Muscle layer of colon (tissue), 2 donors: ENCODE measurements around the gene DNAH3.
"Not testable (repeated sequence)": the region's sequence is repeated elsewhere in the genome, so short reads cannot be mapped to it uniquely, and the experiment has no call there.

ENCODE experiments used
- H3K27ac ChIP-seq: one replicate; pipeline ENCODE4 v1.7.0; 2013; ENCODE audit warnings: low read depth, mild to moderate bottlenecking, low read length, moderate library complexity
- H3K27me3 ChIP-seq, 2 donors: one replicate each; pipeline ENCODE4 v1.7.0; 2013; ENCODE audit warnings: low read length in 2 of 2, mild to moderate bottlenecking in 2 of 2; ENCODE audit not compliant: insufficient read depth in 2 of 2, control insufficient read depth in 1 of 2
- H3K36me3 ChIP-seq: one replicate; pipeline ENCODE4 v1.7.0; 2013; ENCODE audit warnings: mild to moderate bottlenecking, low read length; ENCODE audit not compliant: insufficient read depth
- H3K4me1 ChIP-seq: one replicate; pipeline ENCODE4 v1.7.0; 2013; ENCODE audit warnings: mild to moderate bottlenecking, low read length; ENCODE audit not compliant: insufficient read depth
- H3K4me3 ChIP-seq, 2 donors: one replicate each; pipeline ENCODE4 v1.7.0; 2013; ENCODE audit warnings: low read length in 2 of 2, low read depth in 1 of 2, mild to moderate bottlenecking in 1 of 2, moderate library complexity in 1 of 2
- H3K9ac ChIP-seq: one replicate; pipeline ENCODE4 v1.7.0; 2013; ENCODE audit warnings: low read length
- H3K9me3 ChIP-seq: one replicate; pipeline ENCODE4 v1.7.0; 2013; ENCODE audit warnings: mild to moderate bottlenecking, low read length
- donor health status: abdominal sarcoma.
- donor health status: Adenocarcinoma of cecum.

The DNAH3 gene

DNA sequence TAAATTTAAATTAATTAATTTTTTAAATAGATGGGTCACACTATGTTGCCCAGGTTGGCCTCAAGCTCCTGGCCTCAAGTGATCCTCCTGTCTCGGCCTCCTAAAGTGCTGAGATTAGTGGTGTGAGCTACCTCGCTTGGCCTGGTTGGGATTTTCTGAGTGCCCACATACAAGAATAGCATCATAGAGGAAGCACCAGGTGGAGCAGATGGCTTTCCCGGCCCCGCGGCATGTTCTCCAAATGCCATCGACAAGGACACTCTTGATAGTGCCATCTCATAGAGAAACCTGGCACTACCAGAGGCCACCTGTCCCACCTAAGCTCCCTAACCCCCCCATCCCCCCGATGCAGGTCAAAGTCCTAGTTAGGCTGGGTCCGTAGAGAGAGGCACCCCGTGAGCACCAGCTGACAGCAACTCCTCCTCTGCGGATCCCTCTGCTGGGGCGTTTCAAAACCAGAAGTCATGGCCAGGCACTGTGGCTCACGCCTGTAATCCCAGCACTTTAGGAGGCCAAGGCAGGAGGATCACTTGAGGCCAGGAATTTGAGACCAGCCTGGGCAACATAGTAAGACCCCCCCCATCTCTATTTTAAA, 65.9 kb downstream of the DNAH3 start:
- Histone ChIP-seq H3K27ac (no peak overlapping the region), H3K4me1 (no peaks in the 10 kb centered on the region), H3K9me3 (no peaks in the 10 kb centered on the region), H3K9ac (no peak overlapping the region), H3K27me3 (no peaks in the 10 kb centered on the region), H3K4me3 (no peak overlapping the region), H3K36me3 (no peaks in the 10 kb centered on the region)

DNA sequence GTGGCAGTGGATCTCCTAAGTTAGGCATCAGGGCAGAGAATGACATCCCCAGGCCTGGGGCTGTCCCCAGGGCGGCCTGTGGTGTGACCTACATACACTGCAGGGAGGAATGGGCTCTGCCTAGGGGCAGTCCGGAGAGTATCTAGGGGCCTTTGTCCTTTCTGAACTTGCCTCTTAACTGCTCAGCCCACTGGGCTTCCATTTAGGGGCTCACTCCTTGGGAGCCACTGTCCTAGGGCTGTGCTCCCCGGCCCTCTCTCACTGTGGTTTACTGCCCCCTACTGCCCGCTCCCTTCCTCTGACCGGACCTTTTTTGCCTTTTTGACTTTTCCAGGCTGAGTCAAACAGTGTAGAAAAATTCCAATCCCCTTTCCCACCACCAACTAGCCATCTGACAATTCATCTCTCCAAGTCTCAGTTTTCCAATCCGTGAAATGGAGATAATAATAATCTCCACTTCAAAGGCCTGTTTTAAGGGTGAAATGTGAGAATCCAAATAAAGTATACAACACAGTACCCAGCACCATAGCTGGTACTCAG, 66.8 kb downstream of the DNAH3 start:
- Histone ChIP-seq H3K4me3 (no peak overlapping the region), H3K9me3 (no peaks in the 10 kb centered on the region), H3K9ac (no peak overlapping the region), H3K27ac (no peak overlapping the region), H3K36me3 (no peaks in the 10 kb centered on the region), H3K4me1 (no peaks in the 10 kb centered on the region), H3K27me3 (no peaks in the 10 kb centered on the region)

DNA sequence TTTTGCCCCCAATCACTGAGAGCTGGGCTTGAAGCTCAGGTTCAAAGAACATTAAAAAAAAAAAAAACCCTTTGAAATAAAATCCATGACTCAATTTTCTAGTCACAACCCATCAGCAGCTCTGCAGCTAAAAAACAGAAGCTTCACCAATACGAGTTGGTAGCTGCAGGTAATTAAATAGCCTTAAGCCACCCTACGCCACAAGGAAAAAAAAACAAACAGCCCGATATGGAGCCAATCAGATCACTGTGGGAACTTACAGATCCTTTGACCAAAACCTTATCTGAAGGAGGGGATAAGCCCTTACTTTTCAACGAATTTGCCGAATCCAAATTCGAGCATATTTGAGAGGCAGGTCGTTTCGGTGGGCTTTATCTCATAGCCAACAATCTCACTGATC, 69.3 kb downstream of the DNAH3 start:
- Histone ChIP-seq H3K4me1 (no peaks in the 10 kb centered on the region), H3K36me3 (no peaks in the 10 kb centered on the region), H3K27me3 (no peaks in the 10 kb centered on the region), H3K9ac (no peak overlapping the region), H3K9me3 (no peaks in the 10 kb centered on the region), H3K4me3 (no peak overlapping the region), H3K27ac (no peak overlapping the region)

DNA sequence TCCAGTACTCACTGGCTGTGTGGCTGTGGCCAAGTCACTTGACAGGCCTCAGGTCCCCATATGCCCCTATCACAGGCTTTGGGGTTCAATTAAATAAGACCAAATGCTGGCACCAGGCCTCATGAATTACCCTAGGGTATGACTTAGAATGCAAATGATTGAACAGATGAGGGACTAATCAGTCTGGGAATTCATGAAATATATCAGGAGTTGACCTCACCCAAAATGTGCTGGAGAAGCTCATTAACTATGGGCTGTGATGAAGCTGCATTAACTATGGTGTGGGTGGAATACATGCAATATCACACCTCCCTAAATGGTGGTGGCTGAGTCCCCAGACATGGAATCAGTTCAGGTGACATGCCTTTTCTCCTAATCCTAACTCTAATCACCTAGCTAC, 72.1 kb downstream of the DNAH3 start:
- Histone ChIP-seq H3K4me1 (no peaks in the 10 kb centered on the region), H3K27ac (no peak overlapping the region), H3K9ac (no peak overlapping the region), H3K4me3 (no peak overlapping the region), H3K27me3 (no peaks in the 10 kb centered on the region), H3K36me3 (no peaks in the 10 kb centered on the region), H3K9me3 (no peaks in the 10 kb centered on the region)

DNA sequence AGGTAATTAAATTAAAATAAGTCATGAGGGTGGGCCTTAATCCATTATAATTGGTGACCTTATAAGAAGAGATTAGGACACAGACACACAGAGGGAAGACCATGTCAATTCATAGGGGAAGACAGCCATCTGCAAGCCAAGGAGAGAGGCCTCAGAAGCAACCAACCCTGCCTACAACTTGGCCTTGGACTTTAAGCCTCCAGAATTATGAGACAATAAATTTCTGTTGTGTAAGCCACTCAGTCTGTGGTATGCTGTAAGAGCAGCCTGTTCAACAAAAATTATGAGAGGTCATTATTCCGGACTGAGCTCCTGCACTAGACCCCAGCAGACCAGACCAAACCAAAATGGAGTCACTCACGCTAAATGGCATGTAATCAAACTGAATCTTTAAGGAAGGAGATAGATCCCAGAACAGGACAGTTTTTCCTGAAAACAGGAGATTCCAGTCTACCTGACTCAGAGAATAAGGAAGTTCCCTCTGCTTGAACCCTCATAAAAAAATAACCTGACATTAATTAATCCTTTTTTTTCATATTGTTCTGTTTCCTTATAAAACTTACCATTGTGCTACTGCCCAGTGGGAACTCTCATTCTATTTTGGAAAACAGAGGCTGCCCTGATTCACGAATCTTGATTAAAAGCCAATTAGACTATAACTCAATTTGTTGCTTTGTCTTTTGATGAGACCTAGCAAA, 74.3 kb downstream of the DNAH3 start:
- Histone ChIP-seq H3K4me3 (no peak overlapping the region), H3K27ac (no peak overlapping the region), H3K9me3 (no peaks in the 10 kb centered on the region), H3K4me1 (no peaks in the 10 kb centered on the region), H3K36me3 (no peaks in the 10 kb centered on the region), H3K9ac (no peak overlapping the region), H3K27me3 (no peaks in the 10 kb centered on the region)

DNA sequence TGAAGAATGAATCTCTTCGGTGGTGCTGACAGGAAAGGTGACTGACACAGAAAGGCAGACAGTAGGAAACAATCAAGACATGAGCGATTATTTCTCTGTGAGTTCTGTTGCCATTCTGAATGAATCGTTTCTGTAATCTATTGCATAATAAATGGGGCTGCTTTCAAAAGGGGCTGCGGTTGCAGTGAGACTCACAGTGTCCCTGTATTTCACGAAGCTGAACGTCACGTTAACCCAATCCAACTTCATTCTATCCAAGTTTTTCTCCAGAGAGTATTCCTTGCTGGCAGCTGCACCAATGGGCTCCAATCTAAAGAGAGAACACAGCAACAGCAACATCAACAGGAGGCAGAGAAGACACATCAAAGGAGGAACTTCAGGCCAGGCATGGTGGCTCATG, 75.4 kb downstream of the DNAH3 start:
- Histone ChIP-seq H3K4me3 (no peak overlapping the region), H3K36me3 (no peaks in the 10 kb centered on the region), H3K27me3 (no peaks in the 10 kb centered on the region), H3K27ac (no peak overlapping the region), H3K9me3 (no peaks in the 10 kb centered on the region), H3K4me1 (no peaks in the 10 kb centered on the region), H3K9ac (no peak overlapping the region)

DNA sequence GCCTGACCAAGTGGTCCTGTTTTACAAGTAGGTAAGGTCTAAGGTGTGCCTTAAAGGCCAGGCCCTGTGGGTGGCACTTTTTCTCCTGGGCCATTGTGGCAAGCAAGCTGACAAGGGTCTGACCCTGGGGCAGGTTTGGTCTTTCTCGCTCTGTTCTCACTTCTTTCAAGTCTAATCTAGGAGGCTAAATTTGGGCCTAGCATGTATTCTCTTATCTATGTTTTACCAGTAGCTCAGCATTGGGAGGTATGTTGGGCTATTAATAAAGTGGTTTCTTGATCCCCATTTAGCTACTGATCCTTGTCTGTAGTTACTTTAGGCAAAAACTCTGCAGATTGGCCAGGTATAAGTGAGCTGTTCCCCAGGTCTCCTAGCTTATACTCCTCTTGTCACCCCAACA, 77.7 kb downstream of the DNAH3 start:
- no peak overlapping the region for H3K4me3 ChIP-seq
- H3K9ac ChIP-seq: no peak overlapping the region
- H3K27ac ChIP-seq: no peak overlapping the region
- no peaks in the 10 kb centered on the region for H3K36me3 ChIP-seq
- no peaks in the 10 kb centered on the region for H3K4me1 ChIP-seq
- H3K9me3 ChIP-seq: no peaks in the 10 kb centered on the region
- H3K27me3 ChIP-seq: no peaks in the 10 kb centered on the region

DNA sequence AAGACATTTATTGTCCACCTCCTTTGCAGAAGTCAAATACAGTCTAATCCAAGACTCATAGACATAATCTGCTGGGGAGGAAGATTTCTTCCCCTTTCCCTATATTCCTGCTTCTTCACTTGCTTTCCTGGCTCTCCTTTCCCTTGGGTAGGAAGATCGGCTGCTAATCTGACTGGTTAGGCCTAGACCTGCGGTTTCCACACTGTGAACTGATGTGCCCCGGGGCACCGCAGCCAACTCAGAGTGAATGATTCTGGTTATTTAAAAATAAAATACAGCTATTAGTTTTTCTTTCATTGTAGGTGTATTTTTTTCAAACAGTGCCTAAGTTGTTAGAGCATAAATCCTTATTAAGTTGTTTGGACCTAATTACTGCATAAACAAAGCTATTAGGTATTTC, 78.9 kb downstream of the DNAH3 start:
- no peaks in the 10 kb centered on the region for H3K27me3 ChIP-seq

DNA sequence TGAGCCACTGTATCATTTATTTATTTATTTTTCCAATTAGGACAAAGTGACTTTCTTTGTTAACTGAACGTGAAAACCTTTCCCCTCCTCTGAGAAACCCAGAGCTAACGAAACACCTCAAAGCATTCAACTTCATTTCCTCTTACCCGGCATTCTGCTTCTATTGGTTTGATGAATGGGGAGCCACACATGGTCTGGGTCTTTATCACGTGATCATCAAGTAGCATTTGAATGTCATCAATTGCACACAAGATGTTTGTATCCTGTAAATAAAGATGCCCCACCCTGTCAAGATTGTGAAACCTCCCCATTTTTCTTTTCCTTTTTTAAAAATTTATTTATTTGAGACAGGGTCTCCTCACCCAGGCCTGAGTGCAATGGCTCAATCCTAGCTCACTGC, 80.1 kb downstream of the DNAH3 start:
- Histone ChIP-seq H3K4me1 (no peaks in the 10 kb centered on the region), H3K27ac (no peak overlapping the region), H3K36me3 (no peaks in the 10 kb centered on the region), H3K4me3 (no peak overlapping the region), H3K9ac (no peak overlapping the region), H3K27me3 (no peaks in the 10 kb centered on the region), H3K9me3 (no peaks in the 10 kb centered on the region)

More for the DNA sequence above, 78.9 kb downstream of the DNAH3 start:
- Histone ChIP-seq H3K4me1 (no peaks in the 10 kb centered on the region), H3K27ac (no peak overlapping the region), H3K9me3 (no peaks in the 10 kb centered on the region), H3K9ac (no peak overlapping the region), H3K4me3 (no peak overlapping the region), H3K36me3 (no peaks in the 10 kb centered on the region)

DNA sequence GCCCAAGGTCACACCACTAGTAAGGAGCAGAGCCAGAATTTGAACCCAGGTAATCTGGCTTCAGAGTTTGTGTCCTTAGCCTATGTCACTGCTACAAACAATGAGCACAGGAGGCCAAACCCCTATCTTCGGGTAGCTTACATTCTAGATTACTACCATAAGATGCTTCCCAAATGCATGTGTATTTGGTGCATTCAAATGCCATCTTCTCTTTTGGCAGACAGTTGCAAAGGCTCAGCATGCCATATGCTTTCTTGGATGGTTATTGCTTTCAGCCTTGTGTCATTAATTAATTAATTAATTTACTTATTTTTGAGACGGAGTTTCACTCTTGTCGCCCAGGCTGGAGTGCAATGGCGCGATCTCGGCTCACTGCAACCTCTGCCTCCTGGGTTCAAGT, 80.7 kb downstream of the DNAH3 start:
- Histone ChIP-seq H3K27ac (no peak overlapping the region), H3K4me1 (no peaks in the 10 kb centered on the region), H3K9ac (no peak overlapping the region), H3K36me3 (no peaks in the 10 kb centered on the region), H3K9me3 (no peaks in the 10 kb centered on the region), H3K4me3 (no peak overlapping the region), H3K27me3 (no peaks in the 10 kb centered on the region)

DNA sequence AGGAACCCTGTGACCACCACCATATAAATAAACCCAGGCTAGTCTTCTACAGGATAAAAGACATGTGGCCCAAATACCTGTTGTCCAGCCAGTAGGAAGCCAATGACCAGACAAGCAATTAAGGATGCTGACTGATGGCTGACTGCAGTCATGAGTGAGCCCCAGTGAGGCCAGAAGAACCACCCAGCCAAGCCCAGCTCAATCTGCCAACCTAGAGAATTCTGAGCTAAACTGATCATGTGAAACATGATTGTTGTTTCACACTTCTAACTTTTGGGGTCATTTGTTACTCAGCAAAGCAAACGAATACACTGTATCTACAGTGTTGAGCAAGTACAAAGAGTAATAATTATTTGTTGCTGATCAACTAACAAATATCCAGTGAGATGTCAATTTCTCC, 86.4 kb downstream of the DNAH3 start:
- Histone ChIP-seq H3K4me3 (no peak overlapping the region), H3K9ac (no peak overlapping the region), H3K4me1 (no peaks in the 10 kb centered on the region), H3K27me3 (no peaks in the 10 kb centered on the region), H3K9me3 (no peaks in the 10 kb centered on the region), H3K27ac (no peak overlapping the region), H3K36me3 (no peaks in the 10 kb centered on the region)

DNA sequence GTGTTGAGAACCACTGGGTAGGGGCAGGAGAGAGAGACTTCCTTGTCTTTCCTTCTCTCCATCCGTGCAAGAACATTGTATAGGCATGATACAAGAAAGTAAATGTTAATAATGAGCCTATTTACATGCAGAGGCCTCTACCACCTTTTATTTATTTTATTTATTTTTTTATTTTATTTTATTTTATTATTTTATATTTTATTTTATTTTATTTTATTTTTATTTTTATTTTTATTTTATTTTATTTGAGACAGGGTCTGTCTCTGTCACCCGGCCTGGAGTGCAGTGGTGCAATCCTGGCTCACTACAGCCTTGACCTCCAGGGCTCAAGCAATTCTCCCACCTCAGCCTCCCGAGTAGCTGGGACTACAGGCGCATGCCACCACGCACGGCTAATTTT, 87.3 kb downstream of the DNAH3 start:
- not testable (repeated sequence) for H3K27ac ChIP-seq, H3K9ac ChIP-seq, H3K27me3 ChIP-seq, H3K4me1 ChIP-seq, H3K36me3 ChIP-seq, H3K4me3 ChIP-seq, H3K9me3 ChIP-seq
